Muscle layer of duodenum (tissue), 2 donors: ENCODE data around the gene ANKDD1A.
A peak's percentile ranks its signal among the peaks of the same experiment; 100 is the strongest.

Experiments
- H3K27ac ChIP-seq: one replicate; pipeline ENCODE4 v1.7.0; 2013; ENCODE audit warnings: mild to moderate bottlenecking, low read length
- H3K27me3 ChIP-seq: one replicate; pipeline ENCODE4 v1.7.0; 2013; ENCODE audit warnings: low read depth, mild to moderate bottlenecking, control low read depth, low read length
- H3K36me3 ChIP-seq, 2 donors: one replicate each; pipeline ENCODE4 v1.7.0; 2013; ENCODE audit warnings: low read length in 2 of 2, control low read depth in 1 of 2, mild to moderate bottlenecking in 1 of 2; ENCODE audit not compliant: insufficient read depth in 2 of 2, control insufficient read depth in 1 of 2
- H3K4me1 ChIP-seq, 2 donors: one replicate each; pipeline ENCODE4 v1.7.0; 2013; ENCODE audit warnings: low read length in 2 of 2, mild to moderate bottlenecking in 2 of 2, control low read depth in 1 of 2, moderate library complexity in 1 of 2; ENCODE audit not compliant: insufficient read depth in 2 of 2, control insufficient read depth in 1 of 2
- H3K4me3 ChIP-seq, 2 donors: one replicate each; pipeline ENCODE4 v1.7.0; 2013; ENCODE audit warnings: low read length in 2 of 2, low read depth in 1 of 2, mild to moderate bottlenecking in 1 of 2
- H3K9me3 ChIP-seq, 2 donors: one replicate each; pipeline ENCODE4 v1.7.0; 2013; ENCODE audit warnings: low read length in 2 of 2, control low read depth in 1 of 2, mild to moderate bottlenecking in 1 of 2; ENCODE audit not compliant: control insufficient read depth in 1 of 2
- donor health status: healthy.

Gene ANKDD1A

DNA sequence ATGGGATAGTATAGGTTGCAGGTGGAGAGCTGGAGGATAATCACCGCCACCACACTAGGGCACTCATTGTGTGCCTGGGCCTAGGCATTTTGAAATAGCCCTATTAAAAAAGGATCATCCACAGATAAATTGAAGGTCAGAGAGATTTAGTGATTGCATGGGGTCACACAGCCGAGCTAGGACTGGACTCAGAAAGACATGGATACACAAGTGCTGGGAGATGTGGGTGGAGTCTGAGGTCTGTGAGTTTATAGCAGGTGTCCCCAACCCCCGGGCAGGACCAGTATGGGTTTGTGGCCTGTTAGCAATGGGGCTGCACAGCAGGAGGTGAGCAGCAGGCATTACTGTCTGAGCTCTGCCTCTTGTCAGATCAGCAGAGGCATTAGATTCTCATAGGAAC is 5.3 kb upstream of the ANKDD1A start:
- H3K4me1 ChIP-seq: peaks cover 0 to 5% of the 10 kb centered on the region in 2 donors

DNA sequence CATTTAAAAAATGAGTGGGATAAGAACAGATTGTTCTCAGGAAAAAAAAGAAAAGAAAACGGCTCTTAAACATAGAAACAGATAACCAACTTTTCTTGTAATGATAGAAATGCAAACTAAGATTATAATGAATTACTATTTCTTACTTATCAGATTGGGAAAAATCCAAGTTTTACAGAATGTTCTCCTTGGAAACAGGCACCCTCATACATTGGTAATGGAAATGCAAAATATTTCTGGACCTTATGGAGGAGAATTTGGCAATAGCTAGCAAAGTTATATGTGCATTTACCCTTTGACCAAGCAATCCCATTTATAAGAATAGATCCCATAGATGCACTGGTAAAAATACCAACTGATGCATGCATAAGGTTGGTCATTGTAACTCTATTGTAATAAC is 3.7 kb upstream of the ANKDD1A start:
- H3K36me3 ChIP-seq: no peaks in the 10 kb centered on the region
- no peaks in the 10 kb centered on the region for H3K9me3 ChIP-seq
- peaks cover 0 to 5% of the 10 kb centered on the region in 2 donors for H3K4me1 ChIP-seq
- H3K27ac ChIP-seq: no peak overlapping the region
- H3K4me3 ChIP-seq: no peak overlapping the region
- H3K27me3 ChIP-seq: no peaks in the 10 kb centered on the region

More for the DNA sequence above, 5.3 kb upstream of the ANKDD1A start:
- Histone ChIP-seq H3K27ac (no peak overlapping the region), H3K4me3 (no peak overlapping the region), H3K27me3 (no peaks in the 10 kb centered on the region), H3K36me3 (no peaks in the 10 kb centered on the region), H3K9me3 (no peaks in the 10 kb centered on the region)

DNA sequence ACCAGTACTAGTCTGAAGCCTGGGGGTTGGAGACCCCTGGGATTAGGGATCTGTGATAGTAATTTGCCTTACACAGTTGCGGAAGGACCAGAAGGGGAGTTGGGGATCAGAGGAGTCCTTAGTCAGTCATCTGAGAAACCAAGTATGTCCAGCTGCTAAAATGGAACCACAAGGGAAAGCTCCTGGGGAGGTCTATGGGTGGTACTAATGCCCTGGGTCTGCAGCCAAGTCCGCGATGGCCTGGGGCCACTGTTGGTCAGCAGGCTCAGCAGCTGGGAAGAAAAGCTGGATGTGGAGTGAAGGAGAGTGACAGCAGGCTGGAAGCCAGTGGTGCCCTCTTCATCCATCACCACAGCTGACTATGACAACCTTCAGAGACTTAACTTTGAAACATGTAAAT is 2.2 kb upstream of the ANKDD1A start:
- H3K36me3 ChIP-seq: no peaks in the 10 kb centered on the region
- no peak overlapping the region for H3K4me3 ChIP-seq
- no peaks in the 10 kb centered on the region for H3K27me3 ChIP-seq
- peaks cover 0 to 5% of the 10 kb centered on the region in 2 donors for H3K4me1 ChIP-seq
- no peaks in the 10 kb centered on the region for H3K9me3 ChIP-seq
- no peak overlapping the region for H3K27ac ChIP-seq

DNA sequence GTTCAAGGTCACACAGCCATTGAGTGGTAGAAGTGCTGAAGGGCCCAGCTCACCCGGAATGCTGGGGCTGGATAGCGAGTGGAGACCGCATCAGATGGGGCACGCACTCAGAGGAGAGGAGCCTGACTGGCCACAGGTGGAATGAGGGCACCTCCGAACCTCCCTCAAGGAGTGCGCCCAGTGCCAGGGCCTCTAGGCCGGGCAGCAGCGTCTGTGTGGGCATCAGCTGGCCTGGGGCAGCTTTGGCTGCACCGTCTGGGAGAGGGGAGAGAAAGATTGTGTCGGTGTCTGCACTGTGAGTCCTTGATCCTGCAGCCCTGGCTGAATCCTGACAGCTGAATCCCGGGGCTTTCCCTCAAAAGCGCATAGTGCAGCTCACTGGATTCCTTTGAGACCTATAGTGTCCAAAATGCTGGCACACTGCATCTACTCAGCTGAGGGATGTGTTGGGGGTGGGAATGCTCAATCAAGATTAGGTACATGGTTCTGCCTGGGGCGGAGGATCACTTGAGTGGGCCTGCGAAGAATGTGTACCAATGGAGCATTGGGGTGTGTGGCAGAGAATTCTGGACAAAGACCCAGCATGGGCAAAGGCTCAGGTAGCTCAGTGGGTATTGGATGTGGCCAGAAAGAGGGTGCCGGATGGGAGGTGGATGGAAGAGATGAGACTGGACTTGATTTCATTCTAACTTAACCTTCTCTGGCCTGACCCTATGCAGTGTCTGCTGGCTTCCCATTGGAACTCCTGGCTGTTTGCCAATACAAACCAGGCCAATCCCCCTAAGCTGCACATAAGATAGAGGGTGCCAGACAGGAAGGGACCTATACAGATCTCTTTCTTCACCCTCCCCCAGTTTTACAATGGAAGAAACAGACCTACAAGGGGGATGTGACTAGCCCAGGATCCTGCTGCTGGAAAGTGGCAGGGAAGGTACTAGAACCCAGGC is 950 bp downstream of the ANKDD1A start:
- peaks cover 0 to 5% of the 10 kb centered on the region in 2 donors for H3K4me1 ChIP-seq
- H3K27ac ChIP-seq: no peak overlapping the region
- no peaks in the 10 kb centered on the region for H3K36me3 ChIP-seq
- H3K27me3 ChIP-seq: no peaks in the 10 kb centered on the region
- H3K4me3 ChIP-seq: peak overlapping the region; percentile 62 to 73
- H3K9me3 ChIP-seq: no peaks in the 10 kb centered on the region

DNA sequence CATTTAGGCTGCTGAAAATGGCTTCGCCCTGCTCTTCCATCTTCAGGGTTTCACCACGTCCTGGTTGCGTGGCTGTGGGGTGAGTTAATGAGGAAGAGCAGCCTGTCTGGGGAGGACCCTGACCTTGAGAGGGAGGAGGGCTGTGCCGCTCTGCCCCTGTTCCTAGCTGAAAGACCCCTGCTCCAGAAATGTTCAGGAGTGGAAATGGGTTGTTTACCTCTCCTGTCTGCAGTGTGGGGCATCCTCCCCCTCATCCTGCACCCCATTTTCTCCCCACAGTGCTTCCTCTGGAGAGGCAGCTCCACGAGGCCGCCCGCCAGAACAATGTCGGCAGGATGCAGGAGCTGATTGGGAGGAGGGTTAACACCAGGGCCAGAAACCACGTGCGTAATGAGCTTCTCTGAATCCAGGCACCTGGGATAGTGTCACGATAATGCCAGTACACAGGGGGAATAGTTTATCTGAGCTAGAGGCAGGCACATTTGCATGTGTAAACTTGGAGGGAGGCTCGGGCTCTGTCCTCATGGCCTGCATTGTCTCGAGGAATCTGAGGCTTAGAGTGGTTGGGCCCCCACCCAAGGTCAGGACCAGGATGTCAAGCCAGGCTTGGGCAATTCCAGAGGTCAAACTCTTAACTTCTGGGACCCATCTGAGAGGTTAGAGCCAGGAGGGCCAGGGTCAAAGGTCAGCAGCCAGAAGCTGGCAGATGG is 4.0 kb downstream of the ANKDD1A start:
- Histone ChIP-seq H3K9me3 (no peaks in the 10 kb centered on the region), H3K27me3 (no peaks in the 10 kb centered on the region), H3K4me1 (peaks cover 0 to 5% of the 10 kb centered on the region in 2 donors), H3K4me3 (no peak overlapping the region), H3K36me3 (no peaks in the 10 kb centered on the region), H3K27ac (no peak overlapping the region)

DNA sequence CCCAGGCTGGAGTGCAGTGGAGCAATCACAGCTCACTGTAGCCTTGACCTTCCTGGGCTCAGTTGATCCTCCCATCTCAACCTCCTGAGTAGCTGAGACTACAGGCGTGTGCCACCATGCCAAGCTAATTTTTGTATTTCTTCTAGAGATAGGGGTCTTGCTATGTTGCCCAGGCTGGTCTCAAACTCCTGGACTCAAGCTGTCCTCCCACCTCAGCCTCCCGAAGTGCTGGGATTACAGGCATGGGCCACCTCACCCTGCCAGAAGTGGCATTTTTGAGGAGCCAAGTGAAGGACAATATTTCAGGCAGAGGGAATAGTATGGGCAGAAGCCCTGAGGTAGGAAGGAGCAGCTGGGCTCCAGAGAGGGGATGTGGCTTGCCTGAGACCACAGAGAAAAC is 4.7 kb downstream of the ANKDD1A start:
- H3K9me3 ChIP-seq: no peaks in the 10 kb centered on the region
- H3K27me3 ChIP-seq: no peaks in the 10 kb centered on the region
- no peaks in the 10 kb centered on the region for H3K4me1 ChIP-seq
- H3K4me3 ChIP-seq: no peak overlapping the region
- no peak overlapping the region for H3K27ac ChIP-seq
- no peaks in the 10 kb centered on the region for H3K36me3 ChIP-seq

DNA sequence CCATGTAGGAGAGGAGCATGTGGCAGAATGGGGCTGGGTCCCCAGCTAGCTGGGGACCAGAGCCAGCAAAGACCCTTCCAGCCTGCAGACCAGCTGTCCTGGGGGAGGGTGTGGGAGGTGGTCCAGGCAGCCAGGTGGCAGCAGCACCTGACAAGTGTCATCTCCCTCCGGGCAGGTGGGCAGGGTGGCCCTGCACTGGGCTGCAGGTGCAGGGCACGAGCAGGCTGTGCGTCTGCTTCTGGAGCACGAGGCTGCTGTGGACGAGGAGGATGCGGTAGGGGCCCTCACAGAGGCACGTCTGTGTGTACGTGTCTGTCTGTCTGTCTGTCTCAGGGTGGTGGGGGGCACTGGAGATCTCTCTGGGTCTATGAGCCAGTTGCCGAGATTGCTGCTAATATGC is 5.5 kb downstream of the ANKDD1A start:
- Histone ChIP-seq H3K9me3 (no peaks in the 10 kb centered on the region), H3K4me3 (no peak overlapping the region), H3K36me3 (no peaks in the 10 kb centered on the region), H3K27ac (no peak overlapping the region), H3K4me1 (peaks cover 0 to 4% of the 10 kb centered on the region in 2 donors), H3K27me3 (no peaks in the 10 kb centered on the region)

DNA sequence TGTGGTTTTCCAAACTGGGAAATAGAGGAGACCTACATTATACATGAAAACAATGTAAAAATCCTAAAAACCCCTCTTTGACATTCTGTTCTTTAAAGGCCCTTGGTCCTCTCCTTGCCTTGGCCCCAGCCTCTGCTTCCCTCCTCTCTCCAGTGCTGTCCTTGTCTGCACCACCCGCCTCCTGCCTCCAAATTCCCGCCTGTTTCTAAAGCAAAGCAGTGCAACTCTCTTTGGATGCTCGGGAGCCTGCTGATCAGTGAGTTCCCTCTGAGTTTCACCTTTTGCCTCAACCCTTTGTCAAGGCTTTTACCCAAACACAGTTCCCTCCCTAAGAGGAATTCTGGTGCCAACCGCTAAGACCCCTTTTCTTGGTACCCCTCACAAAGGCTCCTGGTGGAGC is 8.0 kb downstream of the ANKDD1A start:
- no peaks in the 10 kb centered on the region for H3K27me3 ChIP-seq
- H3K4me3 ChIP-seq: no peak overlapping the region
- H3K4me1 ChIP-seq: peaks cover 0 to 4% of the 10 kb centered on the region in 2 donors
- no peaks in the 10 kb centered on the region for H3K36me3 ChIP-seq
- no peak overlapping the region for H3K27ac ChIP-seq
- no peaks in the 10 kb centered on the region for H3K9me3 ChIP-seq

DNA sequence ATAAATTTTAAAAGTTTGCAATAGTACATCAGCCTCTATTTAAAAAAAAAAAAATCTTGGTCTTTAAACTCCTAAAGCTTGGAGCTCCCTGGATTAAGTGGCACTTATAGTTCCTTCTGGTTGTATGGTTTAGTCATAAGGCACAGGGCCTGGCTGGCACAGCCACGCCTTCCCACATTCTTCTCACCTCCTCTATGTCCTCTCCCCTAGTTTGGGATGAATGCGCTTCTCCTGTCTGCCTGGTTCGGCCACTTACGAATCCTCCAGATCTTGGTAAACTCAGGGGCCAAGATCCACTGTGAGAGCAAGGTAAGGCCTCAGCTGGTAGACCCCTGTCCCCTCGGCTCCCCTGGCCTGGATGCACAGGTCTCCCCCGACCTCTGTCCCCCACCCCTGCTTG is 10.0 kb downstream of the ANKDD1A start:
- Histone ChIP-seq H3K27me3 (no peaks in the 10 kb centered on the region), H3K27ac (no peak overlapping the region), H3K4me1 (peaks cover 0 to 4% of the 10 kb centered on the region in 2 donors), H3K36me3 (no peaks in the 10 kb centered on the region), H3K4me3 (no peak overlapping the region), H3K9me3 (no peaks in the 10 kb centered on the region)

DNA sequence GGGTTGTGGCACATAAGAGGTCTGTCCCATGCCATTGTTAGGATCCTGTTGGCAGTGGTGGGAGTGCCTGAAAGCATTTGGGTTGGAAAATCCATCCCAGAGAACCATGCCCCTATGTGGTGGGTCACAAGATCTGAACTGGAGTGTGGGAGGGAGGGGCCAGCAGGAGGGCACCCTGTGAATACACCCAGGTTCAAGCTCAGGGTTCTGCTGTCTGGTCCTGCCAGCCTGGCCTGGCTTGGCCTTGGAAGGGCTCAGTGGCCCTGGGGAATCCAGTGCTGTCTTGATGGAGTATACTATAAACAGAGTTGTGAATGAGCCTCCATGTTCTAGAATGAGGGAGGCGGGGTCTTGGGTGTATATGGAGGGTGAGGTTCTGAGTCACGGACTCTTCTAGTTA is 11.8 kb downstream of the ANKDD1A start:
- no peaks in the 10 kb centered on the region for H3K9me3 ChIP-seq
- H3K4me3 ChIP-seq: no peak overlapping the region
- H3K4me1 ChIP-seq: peaks cover 0 to 4% of the 10 kb centered on the region in 2 donors
- H3K27me3 ChIP-seq: no peaks in the 10 kb centered on the region
- no peak overlapping the region for H3K27ac ChIP-seq
- H3K36me3 ChIP-seq: no peaks in the 10 kb centered on the region
